ENCODE measurements around the gene FOXL2NB.
A peak's percentile ranks its signal among the peaks of the same experiment; 100 is the strongest.

FOXL2NB gene

DNA sequence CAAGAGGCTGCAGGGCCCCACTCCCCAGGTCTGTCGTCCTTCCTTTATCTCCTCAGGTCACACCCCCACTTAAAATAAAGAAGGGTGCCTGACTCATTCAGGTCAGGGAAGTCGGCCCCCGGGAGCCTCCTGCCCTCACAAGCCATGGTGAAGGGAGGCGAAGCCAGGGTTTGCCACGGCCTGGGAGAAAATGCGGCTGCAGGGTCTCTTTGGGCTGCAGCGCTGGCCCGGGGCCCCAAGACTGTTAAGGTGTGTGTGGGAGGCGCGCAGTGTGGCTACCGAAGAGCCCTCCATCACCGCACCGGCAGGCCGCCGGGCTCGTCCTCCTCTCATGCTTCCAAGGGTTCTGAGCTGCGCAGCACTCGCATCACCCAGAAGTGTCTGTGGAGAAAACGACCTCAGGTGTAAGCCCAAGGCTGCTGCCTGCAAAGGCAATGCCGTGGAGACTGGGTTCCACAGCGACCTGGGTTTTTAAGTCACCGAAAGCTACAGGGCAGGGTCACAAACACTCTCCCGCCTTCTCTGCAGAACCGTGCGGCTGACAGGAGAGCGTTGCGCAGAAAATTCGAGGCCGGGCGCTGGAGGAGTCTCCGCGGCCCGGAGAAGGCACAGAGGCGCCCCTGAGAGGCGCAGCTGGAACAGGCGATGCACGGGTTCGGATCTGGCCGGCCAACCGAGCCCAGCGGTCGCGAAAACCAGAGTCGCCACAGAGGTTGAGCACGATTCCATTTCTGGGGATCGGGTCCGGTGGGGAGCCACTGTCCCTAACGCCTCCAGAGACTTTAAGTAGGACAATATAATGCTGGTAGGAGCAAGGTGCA lies 8.8 kb upstream of the FOXL2NB start:
- Histone ChIP-seq H3K36me3 (ENCODE audit: control insufficient read depth, insufficient read depth, low read length) (no peaks in the 10 kb centered on the region), H3K27me3 (replicated peaks; ENCODE audit: control insufficient read depth, insufficient read depth, low read length) (peaks cover 8% of the 10 kb centered on the region), H3K4me3 (replicated peaks; ENCODE audit: low read depth, low read length) (no peak overlapping the region)
- no peak for DNase-seq (ENCODE audit: extremely low read depth, insufficient read length)
- TF ChIP-seq, protein P1, sequence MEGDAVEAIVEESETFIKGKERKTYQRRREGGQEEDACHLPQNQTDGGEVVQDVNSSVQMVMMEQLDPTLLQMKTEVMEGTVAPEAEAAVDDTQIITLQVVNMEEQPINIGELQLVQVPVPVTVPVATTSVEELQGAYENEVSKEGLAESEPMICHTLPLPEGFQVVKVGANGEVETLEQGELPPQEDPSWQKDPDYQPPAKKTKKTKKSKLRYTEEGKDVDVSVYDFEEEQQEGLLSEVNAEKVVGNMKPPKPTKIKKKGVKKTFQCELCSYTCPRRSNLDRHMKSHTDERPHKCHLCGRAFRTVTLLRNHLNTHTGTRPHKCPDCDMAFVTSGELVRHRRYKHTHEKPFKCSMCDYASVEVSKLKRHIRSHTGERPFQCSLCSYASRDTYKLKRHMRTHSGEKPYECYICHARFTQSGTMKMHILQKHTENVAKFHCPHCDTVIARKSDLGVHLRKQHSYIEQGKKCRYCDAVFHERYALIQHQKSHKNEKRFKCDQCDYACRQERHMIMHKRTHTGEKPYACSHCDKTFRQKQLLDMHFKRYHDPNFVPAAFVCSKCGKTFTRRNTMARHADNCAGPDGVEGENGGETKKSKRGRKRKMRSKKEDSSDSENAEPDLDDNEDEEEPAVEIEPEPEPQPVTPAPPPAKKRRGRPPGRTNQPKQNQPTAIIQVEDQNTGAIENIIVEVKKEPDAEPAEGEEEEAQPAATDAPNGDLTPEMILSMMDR (IDR thresholded peaks at IDR 0.05; ENCODE audit: insufficient read depth, low read length, poor library complexity, severe bottlenecking), result no peak

DNA sequence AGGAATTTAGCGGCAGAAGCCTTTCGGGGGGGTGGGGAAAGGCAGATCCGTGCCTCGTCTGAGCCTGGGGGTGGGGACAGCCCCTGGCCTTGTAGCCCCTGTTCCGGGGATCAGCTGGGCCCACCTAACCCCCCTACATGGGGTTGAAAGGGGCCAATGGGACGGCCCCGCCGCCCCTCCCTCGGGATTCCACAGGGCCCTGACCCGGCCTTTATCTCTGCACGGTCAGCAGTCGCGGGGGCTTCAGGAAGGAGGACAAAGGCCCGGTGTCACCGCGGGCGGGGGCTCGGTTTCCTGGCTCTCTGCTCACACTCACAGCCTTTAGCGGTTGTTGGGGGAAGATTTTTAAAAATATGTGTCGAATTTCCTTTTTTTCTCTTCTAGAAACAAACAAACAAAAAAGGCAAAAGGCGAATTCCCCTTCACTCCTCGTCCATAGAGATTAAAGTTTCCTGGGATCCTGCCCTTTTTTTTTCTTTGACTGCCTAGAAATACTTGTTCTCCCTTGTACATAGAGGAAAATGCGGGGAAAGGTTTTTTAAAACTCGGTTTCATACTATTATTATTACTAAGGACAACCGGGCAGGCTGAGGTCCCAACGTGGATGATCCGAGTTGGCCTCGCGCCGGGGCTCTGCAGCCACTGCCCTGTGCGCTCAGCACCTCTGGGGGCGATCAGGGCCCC lies 8.0 kb upstream of the FOXL2NB start:
- peaks cover 8% of the 10 kb centered on the region for H3K27me3 ChIP-seq (replicated peaks; ENCODE audit: control insufficient read depth, insufficient read depth, low read length)

DNA sequence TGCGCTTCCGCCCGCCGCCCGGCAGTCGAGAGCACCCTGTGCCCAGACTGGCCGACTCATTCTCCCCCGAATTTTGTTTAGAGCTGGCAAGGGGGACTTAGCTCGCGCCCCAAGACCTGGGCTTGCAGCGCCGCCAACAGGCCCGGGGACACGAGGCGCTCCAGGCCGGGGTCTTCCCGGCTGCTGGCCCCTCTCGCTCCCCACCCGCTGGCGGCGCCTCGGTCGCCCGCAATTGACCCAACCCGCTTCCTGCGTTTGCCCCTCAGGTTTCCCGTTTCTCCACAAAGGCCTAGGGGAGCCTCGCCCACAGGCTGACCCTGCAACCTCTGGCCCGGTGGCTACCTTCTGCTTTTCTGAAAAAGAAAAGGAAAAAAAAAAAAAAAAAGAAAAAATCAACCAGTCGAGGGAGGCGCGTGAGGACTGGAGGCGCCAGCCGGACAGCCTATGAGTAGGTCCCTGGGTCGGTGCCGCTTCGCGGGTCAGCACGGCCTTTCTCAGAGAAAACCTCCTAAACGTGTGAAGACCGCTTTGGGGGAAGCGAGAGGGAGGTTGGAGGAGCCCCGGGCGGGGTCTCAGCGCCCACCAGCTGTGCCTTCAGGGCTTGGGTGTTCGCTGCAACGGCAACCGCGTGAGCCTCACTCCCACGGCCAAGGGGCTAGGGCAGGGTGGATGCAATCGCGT lies 7.3 kb upstream of the FOXL2NB start:
- DNase-seq (ENCODE audit: extremely low read depth, insufficient read length), result no peak
- H3K27me3 ChIP-seq (replicated peaks; ENCODE audit: control insufficient read depth, insufficient read depth, low read length), result peaks cover 6% of the 10 kb centered on the region
- no peak overlapping the region for H3K4me3 ChIP-seq (replicated peaks; ENCODE audit: low read depth, low read length)
- TF ChIP-seq, protein P1 (IDR thresholded peaks at IDR 0.05; ENCODE audit: insufficient read depth, low read length, poor library complexity, severe bottlenecking), result peak; percentile 13
- H3K36me3 ChIP-seq (ENCODE audit: control insufficient read depth, insufficient read depth, low read length), result no peaks in the 10 kb centered on the region

More for the DNA sequence above, 8.0 kb upstream of the FOXL2NB start:
- H3K4me3 ChIP-seq (replicated peaks; ENCODE audit: low read depth, low read length), result no peak overlapping the region
- TF ChIP-seq, protein P1 (IDR thresholded peaks at IDR 0.05; ENCODE audit: insufficient read depth, low read length, poor library complexity, severe bottlenecking), result no peak
- DNase-seq (ENCODE audit: extremely low read depth, insufficient read length), result no peak
- no peaks in the 10 kb centered on the region for H3K36me3 ChIP-seq (ENCODE audit: control insufficient read depth, insufficient read depth, low read length)

DNA sequence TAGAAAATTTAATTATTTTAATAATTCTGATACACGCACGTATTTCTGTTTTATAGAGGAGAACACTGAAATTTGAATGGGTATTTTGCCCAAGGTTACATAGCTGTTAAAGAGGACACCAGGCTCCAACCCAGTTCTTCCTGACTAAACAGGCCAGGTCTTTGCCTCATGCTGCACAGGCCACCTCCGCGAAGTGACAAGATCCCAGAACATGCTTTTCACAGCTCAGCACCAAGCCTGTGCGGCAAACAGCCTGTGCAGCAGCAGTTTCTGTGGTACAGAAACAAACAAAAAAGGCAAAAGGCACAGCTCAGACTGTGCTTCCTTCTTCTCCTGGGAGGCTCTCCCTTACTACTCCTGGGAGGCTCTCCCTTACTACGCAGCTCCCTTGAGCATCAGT lies 6.6 kb upstream of the FOXL2NB start:
- TF ChIP-seq, protein P1 (IDR thresholded peaks at IDR 0.05; ENCODE audit: insufficient read depth, low read length, poor library complexity, severe bottlenecking), result no peak
- Histone ChIP-seq H3K36me3 (ENCODE audit: control insufficient read depth, insufficient read depth, low read length) (no peaks in the 10 kb centered on the region), H3K27me3 (replicated peaks; ENCODE audit: control insufficient read depth, insufficient read depth, low read length) (peaks cover 6% of the 10 kb centered on the region), H3K4me3 (replicated peaks; ENCODE audit: low read depth, low read length) (no peak overlapping the region)
- no peak for DNase-seq (ENCODE audit: extremely low read depth, insufficient read length)

DNA sequence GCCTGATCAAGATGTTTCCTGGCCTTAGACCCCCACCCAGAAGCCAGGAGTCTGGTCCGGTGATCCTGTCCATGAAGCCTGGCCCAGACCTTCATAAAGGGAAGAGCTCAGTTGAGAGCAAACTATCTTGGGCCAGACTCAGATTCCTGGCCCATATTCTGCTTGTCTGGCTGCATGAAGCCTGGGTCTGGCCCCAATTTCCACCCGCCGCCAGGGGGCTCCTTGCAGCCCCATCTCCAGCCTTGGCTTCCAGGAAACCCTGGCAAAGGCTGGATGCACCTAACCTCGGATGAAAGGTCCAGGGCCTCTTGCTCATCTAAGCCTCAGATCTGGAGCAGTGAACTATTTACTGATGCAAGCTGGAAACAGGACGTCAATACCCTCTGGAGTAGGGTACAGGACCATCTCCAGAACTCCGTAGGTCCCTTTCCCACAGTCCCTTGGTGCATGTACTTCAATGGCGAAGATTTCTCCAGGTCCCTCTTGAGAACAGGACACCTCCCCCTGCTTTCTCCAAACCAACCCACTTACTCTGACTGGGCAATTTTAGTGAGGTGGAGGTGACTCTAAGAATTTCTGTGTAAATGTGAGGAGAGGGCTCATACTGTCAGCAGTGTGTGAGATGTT lies 5.6 kb upstream of the FOXL2NB start:
- DNase-seq (ENCODE audit: extremely low read depth, insufficient read length), result no peak
- Histone ChIP-seq H3K4me3 (replicated peaks; ENCODE audit: low read depth, low read length) (no peak overlapping the region), H3K27me3 (replicated peaks; ENCODE audit: control insufficient read depth, insufficient read depth, low read length) (peaks cover 6% of the 10 kb centered on the region), H3K36me3 (ENCODE audit: control insufficient read depth, insufficient read depth, low read length) (no peaks in the 10 kb centered on the region)
- TF ChIP-seq, protein P1 (IDR thresholded peaks at IDR 0.05; ENCODE audit: insufficient read depth, low read length, poor library complexity, severe bottlenecking), result peak; percentile 78
